Tibial artery (tissue), 4 donors: Measurements from ENCODE around the gene SNTG2.
"Not testable (repeated sequence)": the region's sequence is repeated elsewhere in the genome, so short reads cannot be mapped to it uniquely, and the experiment has no call there.

ENCODE experiments used
- DNase-seq, 2 donors: peaks; one replicate each; pipeline ENCODE4 v3.0.0-alpha.2; 2019
- H3K27ac ChIP-seq, 2 donors: fragments of 200-600 bp; sonication (generic) in 1 of 2; 1 replicate in 1 of 2; 2 replicates in 1 of 2; pipeline ENCODE4 v1.5.1; 2018 to 2019; ENCODE audit warnings: mild to moderate bottlenecking in 1 of 2
- H3K27me3 ChIP-seq, 2 donors: fragments of 200-600 bp; sonication (generic) in 1 of 2; one replicate each; pipeline versions ENCODE4 v1.5.1 to v1.6.0; 2016 to 2019
- H3K36me3 ChIP-seq, 3 donors: fragments of 200-600 bp; sonication (generic) in 2 of 3; one replicate each; pipeline ENCODE4 v1.5.1; 2016 to 2019; ENCODE audit warnings: mild to moderate bottlenecking in 2 of 3
- H3K4me1 ChIP-seq, 4 donors: fragments of 200-600 bp; sonication (generic) in 2 of 4; 1 replicate in 3 of 4; 2 replicates in 1 of 4; pipeline ENCODE4 v1.5.1; 2016 to 2019
- H3K4me3 ChIP-seq, 2 donors: fragments of 200-600 bp; sonication (generic) in 1 of 2; 1 replicate in 1 of 2; 2 replicates in 1 of 2; pipeline ENCODE4 v1.5.1; 2018 to 2019; ENCODE audit warnings: mild to moderate bottlenecking in 2 of 2
- H3K9me3 ChIP-seq, 3 donors: fragments of 200-600 bp; sonication (generic) in 1 of 3; one replicate each; pipeline ENCODE4 v1.5.1; 2016 to 2019
- intact Hi-C: fragments of 100-400 bp; cut with DNase I; formaldehyde crosslinking; loops from one replicate; pipeline ENCODE4 v1.15.0; 2023; ENCODE audit warnings: low total_unique reads
- TF ChIP-seq, protein P1 (sequence below), 2 experiments: fragments of 200-600 bp in 1 of 2; fragments of 450-650 bp in 1 of 2; IDR thresholded peaks; one replicate each; pipeline ENCODE4 v1.5.1; 2017 to 2019; ENCODE audit warnings: antibody characterized with exemption in 2 of 2, mild to moderate bottlenecking in 1 of 2, moderate library complexity in 1 of 2

SNTG2 gene

DNA sequence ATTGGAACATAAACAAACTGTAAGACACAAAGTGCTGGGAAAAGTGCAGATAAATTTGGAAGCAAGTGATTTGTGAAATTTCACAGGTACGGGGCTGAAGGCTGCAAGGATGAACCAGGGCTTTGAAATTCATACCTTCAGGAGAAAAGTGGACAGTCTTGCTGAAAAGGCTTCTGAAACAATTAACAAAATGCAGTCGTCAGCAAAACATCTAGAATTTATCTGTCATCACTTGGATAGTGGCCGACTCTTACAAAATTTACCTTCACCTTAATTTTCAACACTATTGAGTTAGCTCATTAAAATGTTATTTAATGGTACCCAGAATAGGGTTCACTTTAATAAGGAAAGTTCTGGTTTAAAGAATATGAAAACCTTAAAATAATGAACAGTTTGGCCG is 138.3 kb downstream of the SNTG2 start:
- H3K36me3 ChIP-seq: no peaks in the 10 kb centered on the region
- H3K27me3 ChIP-seq: no peaks in the 10 kb centered on the region
- H3K9me3 ChIP-seq: peaks cover 0 to 4% (median 0%) of the 10 kb centered on the region in 3 donors
- intact Hi-C loops: no loop called here
- H3K4me3 ChIP-seq: no peak overlapping the region
- no peak for DNase-seq
- no peak overlapping the region for H3K27ac ChIP-seq
- TF ChIP-seq, protein P1, sequence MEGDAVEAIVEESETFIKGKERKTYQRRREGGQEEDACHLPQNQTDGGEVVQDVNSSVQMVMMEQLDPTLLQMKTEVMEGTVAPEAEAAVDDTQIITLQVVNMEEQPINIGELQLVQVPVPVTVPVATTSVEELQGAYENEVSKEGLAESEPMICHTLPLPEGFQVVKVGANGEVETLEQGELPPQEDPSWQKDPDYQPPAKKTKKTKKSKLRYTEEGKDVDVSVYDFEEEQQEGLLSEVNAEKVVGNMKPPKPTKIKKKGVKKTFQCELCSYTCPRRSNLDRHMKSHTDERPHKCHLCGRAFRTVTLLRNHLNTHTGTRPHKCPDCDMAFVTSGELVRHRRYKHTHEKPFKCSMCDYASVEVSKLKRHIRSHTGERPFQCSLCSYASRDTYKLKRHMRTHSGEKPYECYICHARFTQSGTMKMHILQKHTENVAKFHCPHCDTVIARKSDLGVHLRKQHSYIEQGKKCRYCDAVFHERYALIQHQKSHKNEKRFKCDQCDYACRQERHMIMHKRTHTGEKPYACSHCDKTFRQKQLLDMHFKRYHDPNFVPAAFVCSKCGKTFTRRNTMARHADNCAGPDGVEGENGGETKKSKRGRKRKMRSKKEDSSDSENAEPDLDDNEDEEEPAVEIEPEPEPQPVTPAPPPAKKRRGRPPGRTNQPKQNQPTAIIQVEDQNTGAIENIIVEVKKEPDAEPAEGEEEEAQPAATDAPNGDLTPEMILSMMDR (IDR thresholded peaks at IDR 0.05): no peak
- no peaks in the 10 kb centered on the region for H3K4me1 ChIP-seq

DNA sequence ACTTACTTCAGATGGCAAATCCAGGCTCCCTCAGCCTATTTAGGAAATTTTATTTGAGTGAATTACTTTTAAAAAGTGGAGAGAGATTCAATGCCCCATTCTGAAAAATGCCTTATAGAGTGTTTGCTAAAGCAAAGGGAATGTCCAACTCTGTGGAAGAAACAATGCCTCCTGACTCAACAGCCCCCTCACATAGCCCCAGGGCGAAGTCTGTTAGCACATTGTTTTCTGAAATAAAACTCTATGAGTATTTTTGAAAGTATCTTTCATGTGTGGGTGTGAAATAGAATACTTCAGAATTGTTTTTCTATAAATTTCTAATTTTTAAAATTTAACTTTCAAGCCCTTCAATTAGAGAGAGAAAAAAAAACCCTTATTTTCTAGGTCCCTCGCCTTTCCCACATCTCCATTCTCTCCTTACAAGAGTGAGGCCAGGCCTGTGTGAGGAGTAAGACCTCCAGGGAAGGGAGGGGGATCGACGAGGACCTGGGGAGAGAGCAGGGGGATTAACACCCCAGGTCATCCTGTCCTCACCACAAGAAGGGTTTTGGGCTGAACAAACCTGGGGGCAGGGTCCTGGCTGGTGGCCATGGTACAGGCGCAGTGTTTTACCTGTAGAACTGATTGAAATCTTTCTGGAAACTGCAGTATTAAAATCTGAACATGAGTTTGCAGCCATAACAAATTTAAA is 141.4 kb downstream of the SNTG2 start:
- Histone ChIP-seq H3K27ac (no peak overlapping the region), H3K9me3 (peaks cover 0 to 4% (median 0%) of the 10 kb centered on the region in 3 donors), H3K36me3 (no peaks in the 10 kb centered on the region), H3K4me1 (no peaks in the 10 kb centered on the region), H3K4me3 (no peak overlapping the region), H3K27me3 (no peaks in the 10 kb centered on the region)
- TF ChIP-seq, protein P1 (IDR thresholded peaks at IDR 0.05): no peak
- no peak for DNase-seq
- intact Hi-C loops: no loop called here

DNA sequence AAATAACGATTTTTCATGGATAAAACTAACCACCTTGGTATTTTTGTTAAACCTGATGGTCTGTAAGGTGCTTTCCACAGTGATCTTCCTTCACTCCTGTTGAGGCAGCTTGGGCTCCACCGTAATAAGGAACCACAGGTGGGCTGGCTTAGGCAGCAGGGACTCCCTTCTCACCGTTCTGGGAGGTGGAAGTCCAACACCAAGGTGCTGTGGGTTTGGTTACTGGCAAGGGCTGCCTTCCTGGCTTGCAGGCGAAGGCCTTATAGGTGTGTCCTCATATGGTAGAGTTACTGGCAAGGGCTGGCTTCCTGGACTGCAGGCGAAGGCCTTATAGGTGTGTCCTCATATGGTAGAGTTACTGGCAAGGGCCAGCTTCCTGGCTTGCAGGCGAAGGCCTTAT is 143.0 kb downstream of the SNTG2 start:
- H3K9me3 ChIP-seq: not testable (repeated sequence)

DNA sequence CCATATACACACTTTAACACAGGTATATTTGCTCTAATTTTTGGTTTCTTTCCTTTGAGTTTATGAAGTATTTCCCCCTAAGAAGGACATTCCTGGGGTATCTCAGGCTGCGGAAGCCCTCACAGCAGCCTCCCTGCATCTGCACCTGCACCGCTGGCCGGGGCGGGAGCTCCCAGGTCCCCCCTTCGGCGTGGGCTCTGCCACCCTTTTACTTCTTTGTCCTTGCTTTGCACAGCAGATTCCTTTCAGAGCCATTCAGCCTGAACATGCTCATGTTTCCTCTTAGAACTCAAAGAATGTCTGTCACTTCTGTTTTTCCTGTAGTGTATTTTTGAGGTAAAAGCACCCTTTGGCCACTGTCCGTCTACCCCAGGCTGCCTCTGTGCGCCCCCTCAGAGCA is 146.5 kb downstream of the SNTG2 start:
- H3K27me3 ChIP-seq: no peaks in the 10 kb centered on the region
- no peaks in the 10 kb centered on the region for H3K4me1 ChIP-seq
- no peak for DNase-seq
- H3K36me3 ChIP-seq: no peaks in the 10 kb centered on the region
- TF ChIP-seq, protein P1 (IDR thresholded peaks at IDR 0.05): no peak
- intact Hi-C loops: no loop called here
- no peaks in the 10 kb centered on the region for H3K9me3 ChIP-seq
- H3K27ac ChIP-seq: no peak overlapping the region
- no peak overlapping the region for H3K4me3 ChIP-seq

More for the DNA sequence above, 143.0 kb downstream of the SNTG2 start:
- H3K4me1 ChIP-seq, H3K27me3 ChIP-seq, H3K36me3 ChIP-seq, DNase-seq, H3K27ac ChIP-seq, intact Hi-C loops, H3K4me3 ChIP-seq: not testable (repeated sequence)

DNA sequence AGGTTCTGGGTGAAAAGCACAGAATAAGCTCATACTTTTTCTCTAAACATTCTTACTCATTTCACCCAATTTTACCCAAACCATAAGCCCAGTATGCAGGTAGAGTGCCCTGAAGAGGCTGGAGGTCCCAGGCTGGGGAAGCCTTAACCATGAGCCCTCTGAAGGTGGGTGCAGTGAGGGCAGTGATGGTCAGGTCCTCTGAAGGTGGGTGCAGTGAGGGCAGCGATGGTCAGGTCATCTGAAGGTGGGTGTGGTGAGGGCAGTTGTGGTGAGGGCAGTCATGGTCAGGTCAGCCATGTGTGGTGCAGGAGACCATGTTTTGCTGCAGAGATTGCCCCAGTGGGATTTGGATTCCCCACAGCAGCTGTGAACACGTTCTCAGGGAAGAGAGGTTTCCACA is 148.8 kb downstream of the SNTG2 start:
- Histone ChIP-seq H3K4me1 (no peaks in the 10 kb centered on the region), H3K4me3 (no peak overlapping the region), H3K9me3 (no peaks in the 10 kb centered on the region), H3K27me3 (no peaks in the 10 kb centered on the region), H3K36me3 (no peaks in the 10 kb centered on the region), H3K27ac (no peak overlapping the region)
- intact Hi-C loops: no loop called here
- TF ChIP-seq, protein P1 (IDR thresholded peaks at IDR 0.05): no peak
- DNase-seq: no peak

DNA sequence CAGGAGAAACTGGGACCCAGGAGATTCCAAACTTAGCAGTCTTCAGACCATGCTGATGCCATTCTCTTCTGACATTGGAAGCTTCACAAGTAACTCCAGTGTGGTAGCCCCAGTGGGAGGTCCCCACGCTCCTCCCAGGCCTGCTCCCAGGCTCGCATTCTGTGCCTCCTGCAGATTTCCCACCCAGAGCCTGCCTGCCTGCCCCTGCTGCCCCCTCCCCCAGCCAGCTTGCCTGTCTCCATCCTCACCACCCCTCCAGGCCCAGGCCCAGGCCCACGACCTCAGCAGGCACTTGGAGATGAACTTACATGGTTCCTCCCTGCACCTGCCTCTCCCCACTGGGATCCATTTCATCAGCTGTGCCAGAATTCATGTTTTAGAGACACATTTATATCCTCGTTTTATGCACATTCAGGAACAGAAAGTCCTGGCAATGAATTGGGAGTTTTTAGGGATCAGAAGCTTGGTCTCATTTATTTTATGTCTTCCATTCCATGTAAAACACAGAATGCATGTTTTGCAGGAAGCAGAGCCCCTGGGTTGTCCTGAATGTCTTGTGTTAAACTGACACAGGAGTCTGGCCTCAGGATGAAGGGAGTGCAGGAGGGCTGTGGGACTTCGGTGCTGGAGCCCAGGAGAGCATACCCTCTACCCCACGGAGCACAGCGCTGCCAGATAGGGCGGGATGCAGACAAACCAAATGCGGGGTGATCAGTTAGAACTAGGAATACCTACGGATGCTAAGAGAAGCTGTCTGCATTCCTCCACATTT is 150.5 kb downstream of the SNTG2 start:
- Histone ChIP-seq H3K4me3 (no peak overlapping the region), H3K36me3 (no peaks in the 10 kb centered on the region), H3K27me3 (no peaks in the 10 kb centered on the region), H3K4me1 (no peaks in the 10 kb centered on the region), H3K9me3 (no peaks in the 10 kb centered on the region), H3K27ac (no peak overlapping the region)
- TF ChIP-seq, protein P1 (IDR thresholded peaks at IDR 0.05): no peak
- no peak for DNase-seq
- intact Hi-C loops: no loop called here
